ENCODE data around the gene MCM3. TPM values are rescaled to one million over a fixed set of nuclear protein-coding genes. Genes with fewer than 3 reads are reported as not detected.
A peak's percentile ranks its signal among the peaks of the same experiment; 100 is the strongest.

MCM3 gene
- polyA plus RNA-seq (2013) = 69.9 TPM

- no peaks in the 10 kb centered on the region for H3K9me3 ChIP-seq (ENCODE audit: control extremely low read depth in 1 of 5, control insufficient read depth in 4 of 5, insufficient read depth in 2 of 5, low read depth in 1 of 5, low read length in 4 of 5)
- peak within 1 kb of the TSS; percentile 36 to 77 for H3K27ac ChIP-seq (ENCODE audit: insufficient read depth in 1 of 2, low read depth in 1 of 2, low read length in 2 of 2, poor library complexity in 1 of 2, severe bottlenecking in 2 of 2)
- no peaks in the 10 kb centered on the region for H3K27me3 ChIP-seq (replicated peaks in 2 of 5; ENCODE audit: control insufficient read depth in 4 of 5, insufficient read depth in 5 of 5, low read length in 4 of 5)
- peak; percentile 98 to 99 (median 99) for DNase-seq
- H3K4me1 ChIP-seq (ENCODE audit: control extremely low read depth in 1 of 4, control insufficient read depth in 4 of 4, insufficient read depth in 4 of 4, low read length in 3 of 4) = peaks cover 8 to 39% (median 24%) of the 10 kb centered on the region in 4 experiments
- peaks cover 11 to 35% (median 22%) of the 10 kb centered on the region in 4 experiments for H3K36me3 ChIP-seq (ENCODE audit: control insufficient read depth in 4 of 4, insufficient read depth in 4 of 4, low read length in 3 of 4)
- ChIA-PET POLR2A (interaction anchor here (0.8 kb wide), 1 partner anchor 89 kb away, joined by 3 read pairs; no protein-coding TSS in a partner anchor), CTCF (interaction anchor here (0.8 to 6.0 kb wide), 21 partner anchors 8 to 131 kb away, joined by 3 to 80 read pairs (median 6); partner anchors contain the start of gene PAQR8)
- WGBS (ENCODE audit: insufficient coverage) = 0% methylated on average over 41 of the region's 53 CpGs
- H3K4me3 ChIP-seq (ENCODE audit: control insufficient read depth in 1 of 7, extremely low read depth in 1 of 7, insufficient read depth in 4 of 7, low read depth in 2 of 7, low read length in 6 of 7) = peak within 1 kb of the TSS; percentile 59 to 97 (median 89)
Measured at GRCh38 chr6:52284460-52285176, at the start of gene MCM3. Gene MCM3 (minus strand): TSS chr6:52284742. CDS start chr6:52284674, 68 bp downstream.

GRCh38 chr6:52333840-52334200, 49.3 kb upstream of the MCM3 start:
- H3K9me3 ChIP-seq (ENCODE audit: control extremely low read depth in 1 of 5, control insufficient read depth in 4 of 5, insufficient read depth in 2 of 5, low read depth in 1 of 5, low read length in 4 of 5) = no peaks in the 10 kb centered on the region
- peak overlapping the region in 1 of 2 experiments; percentile 17 for H3K27ac ChIP-seq (ENCODE audit: insufficient read depth in 1 of 2, low read depth in 1 of 2, low read length in 2 of 2, poor library complexity in 1 of 2, severe bottlenecking in 2 of 2)
- DNase-seq = peak in 2 of 3 donors; percentile 31 to 35
- H3K4me1 ChIP-seq (ENCODE audit: control extremely low read depth in 1 of 4, control insufficient read depth in 4 of 4, insufficient read depth in 4 of 4, low read length in 3 of 4) = peaks cover 8 to 24% (median 16%) of the 10 kb centered on the region in 4 experiments
- 0% methylated on average over 1 of the region's 1 CpG for WGBS (ENCODE audit: insufficient coverage)
- ChIA-PET CTCF (interaction anchor here (1.2 to 1.6 kb wide), 5 partner anchors 9 to 28 kb away, joined by 3 to 4 read pairs (median 3); partner anchors contain the start of gene PAQR8), POLR2A (no interaction called here)
- H3K36me3 ChIP-seq (ENCODE audit: control insufficient read depth in 4 of 4, insufficient read depth in 4 of 4, low read length in 3 of 4) = no peaks in the 10 kb centered on the region
- H3K4me3 ChIP-seq (ENCODE audit: control insufficient read depth in 1 of 7, extremely low read depth in 1 of 7, insufficient read depth in 4 of 7, low read depth in 2 of 7, low read length in 6 of 7) = no peak overlapping the region
- H3K27me3 ChIP-seq (replicated peaks in 2 of 5; ENCODE audit: control insufficient read depth in 4 of 5, insufficient read depth in 5 of 5, low read length in 4 of 5) = no peaks in the 10 kb centered on the region

- ChIA-PET POLR2A (no interaction called here), CTCF (interaction anchor here (1.2 to 1.3 kb wide), 2 partner anchors 16 to 45 kb away, joined by 3 to 4 read pairs; no protein-coding TSS in a partner anchor)
- DNase-seq = no peak
- Histone ChIP-seq H3K27ac (ENCODE audit: insufficient read depth in 1 of 2, low read depth in 1 of 2, low read length in 2 of 2, poor library complexity in 1 of 2, severe bottlenecking in 2 of 2) (no peak overlapping the region), H3K4me3 (ENCODE audit: control insufficient read depth in 1 of 7, extremely low read depth in 1 of 7, insufficient read depth in 4 of 7, low read depth in 2 of 7, low read length in 6 of 7) (no peak overlapping the region), H3K27me3 (replicated peaks in 2 of 5; ENCODE audit: control insufficient read depth in 4 of 5, insufficient read depth in 5 of 5, low read length in 4 of 5) (no peaks in the 10 kb centered on the region), H3K4me1 (ENCODE audit: control extremely low read depth in 1 of 4, control insufficient read depth in 4 of 4, insufficient read depth in 4 of 4, low read length in 3 of 4) (peaks cover 13 to 30% (median 20%) of the 10 kb centered on the region in 4 experiments), H3K9me3 (ENCODE audit: control extremely low read depth in 1 of 5, control insufficient read depth in 4 of 5, insufficient read depth in 2 of 5, low read depth in 1 of 5, low read length in 4 of 5) (no peaks in the 10 kb centered on the region), H3K36me3 (ENCODE audit: control insufficient read depth in 4 of 4, insufficient read depth in 4 of 4, low read length in 3 of 4) (no peaks in the 10 kb centered on the region)
- WGBS (ENCODE audit: insufficient coverage) = 95% methylated on average over 4 of the region's 4 CpGs
Measured at GRCh38 chr6:52331793-52332457, 47.4 kb upstream of the MCM3 start.

GRCh38 chr6:52330470-52330869, 45.9 kb upstream of the MCM3 start:
- no peak for DNase-seq
- Histone ChIP-seq H3K4me3 (ENCODE audit: control insufficient read depth in 1 of 7, extremely low read depth in 1 of 7, insufficient read depth in 4 of 7, low read depth in 2 of 7, low read length in 6 of 7) (no peak overlapping the region), H3K27ac (ENCODE audit: insufficient read depth in 1 of 2, low read depth in 1 of 2, low read length in 2 of 2, poor library complexity in 1 of 2, severe bottlenecking in 2 of 2) (no peak overlapping the region), H3K9me3 (ENCODE audit: control extremely low read depth in 1 of 5, control insufficient read depth in 4 of 5, insufficient read depth in 2 of 5, low read depth in 1 of 5, low read length in 4 of 5) (no peaks in the 10 kb centered on the region), H3K4me1 (ENCODE audit: control extremely low read depth in 1 of 4, control insufficient read depth in 4 of 4, insufficient read depth in 4 of 4, low read length in 3 of 4) (peaks cover 13 to 30% (median 20%) of the 10 kb centered on the region in 4 experiments), H3K27me3 (replicated peaks in 2 of 5; ENCODE audit: control insufficient read depth in 4 of 5, insufficient read depth in 5 of 5, low read length in 4 of 5) (no peaks in the 10 kb centered on the region), H3K36me3 (ENCODE audit: control insufficient read depth in 4 of 4, insufficient read depth in 4 of 4, low read length in 3 of 4) (no peaks in the 10 kb centered on the region)
- ChIA-PET POLR2A (no interaction called here), CTCF (interaction anchor here (0.8 to 2.1 kb wide), 5 partner anchors 14 to 70 kb away, joined by 3 to 9 read pairs (median 3); no protein-coding TSS in a partner anchor)
- WGBS (ENCODE audit: insufficient coverage) = 100% methylated on average over 1 of the region's 2 CpGs

GRCh38 chr6:52328729-52329128, 44.2 kb upstream of the MCM3 start:
- 63% methylated on average over 1 of the region's 2 CpGs for WGBS (ENCODE audit: insufficient coverage)
- ChIA-PET CTCF (interaction anchor here (1.1 to 1.9 kb wide), 4 partner anchors 13 to 63 kb away, joined by 3 to 10 read pairs (median 3); partner anchors contain the start of gene PAQR8), POLR2A (interaction anchor here (1.5 kb wide), 1 partner anchor 17 kb away, joined by 3 read pairs; no protein-coding TSS in a partner anchor)
- Histone ChIP-seq H3K27ac (ENCODE audit: insufficient read depth in 1 of 2, low read depth in 1 of 2, low read length in 2 of 2, poor library complexity in 1 of 2, severe bottlenecking in 2 of 2) (peak overlapping the region in 1 of 2 experiments; percentile 49), H3K36me3 (ENCODE audit: control insufficient read depth in 4 of 4, insufficient read depth in 4 of 4, low read length in 3 of 4) (no peaks in the 10 kb centered on the region), H3K4me1 (ENCODE audit: control extremely low read depth in 1 of 4, control insufficient read depth in 4 of 4, insufficient read depth in 4 of 4, low read length in 3 of 4) (peaks cover 7 to 23% (median 15%) of the 10 kb centered on the region in 4 experiments), H3K27me3 (replicated peaks in 2 of 5; ENCODE audit: control insufficient read depth in 4 of 5, insufficient read depth in 5 of 5, low read length in 4 of 5) (no peaks in the 10 kb centered on the region), H3K9me3 (ENCODE audit: control extremely low read depth in 1 of 5, control insufficient read depth in 4 of 5, insufficient read depth in 2 of 5, low read depth in 1 of 5, low read length in 4 of 5) (no peaks in the 10 kb centered on the region), H3K4me3 (ENCODE audit: control insufficient read depth in 1 of 7, extremely low read depth in 1 of 7, insufficient read depth in 4 of 7, low read depth in 2 of 7, low read length in 6 of 7) (no peak overlapping the region)
- no peak for DNase-seq

- DNase-seq = peak in 2 of 3 donors; percentile 69 to 80
- peak overlapping the region in 1 of 2 experiments; percentile 49 for H3K27ac ChIP-seq (ENCODE audit: insufficient read depth in 1 of 2, low read depth in 1 of 2, low read length in 2 of 2, poor library complexity in 1 of 2, severe bottlenecking in 2 of 2)
- H3K4me3 ChIP-seq (ENCODE audit: control insufficient read depth in 1 of 7, extremely low read depth in 1 of 7, insufficient read depth in 4 of 7, low read depth in 2 of 7, low read length in 6 of 7) = peak overlapping the region in 1 of 7 experiments; percentile 9
- H3K27me3 ChIP-seq (replicated peaks in 2 of 5; ENCODE audit: control insufficient read depth in 4 of 5, insufficient read depth in 5 of 5, low read length in 4 of 5) = no peaks in the 10 kb centered on the region
- no CpG with 5 or more reads among the region's 2 CpGs for WGBS (ENCODE audit: insufficient coverage)
- peaks cover 2 to 19% (median 12%) of the 10 kb centered on the region in 4 experiments for H3K4me1 ChIP-seq (ENCODE audit: control extremely low read depth in 1 of 4, control insufficient read depth in 4 of 4, insufficient read depth in 4 of 4, low read length in 3 of 4)
- no peaks in the 10 kb centered on the region for H3K9me3 ChIP-seq (ENCODE audit: control extremely low read depth in 1 of 5, control insufficient read depth in 4 of 5, insufficient read depth in 2 of 5, low read depth in 1 of 5, low read length in 4 of 5)
- ChIA-PET POLR2A (interaction anchor here (1.5 kb wide), 1 partner anchor 16 kb away, joined by 3 read pairs; no protein-coding TSS in a partner anchor), CTCF (interaction anchor here (1.1 to 1.9 kb wide), 5 partner anchors 12 to 63 kb away, joined by 3 to 10 read pairs (median 3); partner anchors contain the start of gene PAQR8)
- H3K36me3 ChIP-seq (ENCODE audit: control insufficient read depth in 4 of 4, insufficient read depth in 4 of 4, low read length in 3 of 4) = no peaks in the 10 kb centered on the region
Measured at GRCh38 chr6:52328303-52328662, 43.7 kb upstream of the MCM3 start.

Measured in common myeloid progenitor, CD34-positive (primary cell).